Measurements from ENCODE around the gene SKA2.

DNA sequence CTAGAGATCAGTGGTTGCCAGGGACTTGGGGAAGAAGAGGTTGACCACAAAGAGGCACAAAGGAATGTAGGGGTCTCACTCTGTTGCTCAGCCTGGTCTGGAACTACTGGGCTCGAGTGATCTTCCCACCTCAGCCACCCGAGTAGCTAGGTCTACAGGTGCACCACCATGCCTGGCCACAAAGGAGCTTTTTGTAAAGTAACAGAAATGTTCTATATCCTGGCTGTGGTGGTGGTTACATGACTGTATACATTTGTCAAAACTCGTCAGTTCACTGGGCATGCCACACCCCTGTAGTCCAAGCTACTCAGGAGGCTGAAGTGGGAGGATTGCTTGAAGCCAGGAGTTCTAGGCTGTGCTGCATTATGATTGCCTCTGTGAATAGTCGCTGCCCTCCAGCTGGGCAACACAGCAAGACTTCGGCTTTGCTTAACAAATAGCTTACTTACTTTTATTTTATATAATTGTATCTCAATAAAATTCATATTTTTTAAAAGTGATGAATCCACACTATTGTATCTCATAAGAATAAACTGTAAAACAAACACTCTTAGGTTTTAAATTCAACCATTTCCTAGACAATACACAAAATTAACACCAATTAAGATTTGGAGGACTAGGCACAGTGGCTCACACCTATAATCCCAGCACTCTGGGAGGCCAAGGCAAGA, 5.0 kb downstream of the SKA2 start:
- TF ChIP-seq SMAD1 (IDR thresholded peaks at IDR 0.05; ENCODE audit: low read depth, low read length, partially characterized antibody) (no peak), STAT5B (CRISPR knock-in tag; IDR thresholded peaks at IDR 0.05) (no peak), SRSF7 (optimal IDR thresholded peaks at IDR 0.05; ENCODE audit: low read depth, low read length) (no peak), ZFX (CRISPR knock-in tag; IDR thresholded peaks at IDR 0.05) (no peak), SMARCC2 (IDR thresholded peaks at IDR 0.05; ENCODE audit: low read depth) (no peak)
- TF ChIP-seq, protein P1, sequence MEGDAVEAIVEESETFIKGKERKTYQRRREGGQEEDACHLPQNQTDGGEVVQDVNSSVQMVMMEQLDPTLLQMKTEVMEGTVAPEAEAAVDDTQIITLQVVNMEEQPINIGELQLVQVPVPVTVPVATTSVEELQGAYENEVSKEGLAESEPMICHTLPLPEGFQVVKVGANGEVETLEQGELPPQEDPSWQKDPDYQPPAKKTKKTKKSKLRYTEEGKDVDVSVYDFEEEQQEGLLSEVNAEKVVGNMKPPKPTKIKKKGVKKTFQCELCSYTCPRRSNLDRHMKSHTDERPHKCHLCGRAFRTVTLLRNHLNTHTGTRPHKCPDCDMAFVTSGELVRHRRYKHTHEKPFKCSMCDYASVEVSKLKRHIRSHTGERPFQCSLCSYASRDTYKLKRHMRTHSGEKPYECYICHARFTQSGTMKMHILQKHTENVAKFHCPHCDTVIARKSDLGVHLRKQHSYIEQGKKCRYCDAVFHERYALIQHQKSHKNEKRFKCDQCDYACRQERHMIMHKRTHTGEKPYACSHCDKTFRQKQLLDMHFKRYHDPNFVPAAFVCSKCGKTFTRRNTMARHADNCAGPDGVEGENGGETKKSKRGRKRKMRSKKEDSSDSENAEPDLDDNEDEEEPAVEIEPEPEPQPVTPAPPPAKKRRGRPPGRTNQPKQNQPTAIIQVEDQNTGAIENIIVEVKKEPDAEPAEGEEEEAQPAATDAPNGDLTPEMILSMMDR (IDR thresholded peaks at IDR 0.05 in 2 of 3, conservative IDR thresholded peaks at IDR 0.05 in 1 of 3; ENCODE audit: insufficient read depth in 2 of 3, low read depth in 1 of 3, low read length in 3 of 3): no peak
- TF ChIP-seq, protein P2, sequence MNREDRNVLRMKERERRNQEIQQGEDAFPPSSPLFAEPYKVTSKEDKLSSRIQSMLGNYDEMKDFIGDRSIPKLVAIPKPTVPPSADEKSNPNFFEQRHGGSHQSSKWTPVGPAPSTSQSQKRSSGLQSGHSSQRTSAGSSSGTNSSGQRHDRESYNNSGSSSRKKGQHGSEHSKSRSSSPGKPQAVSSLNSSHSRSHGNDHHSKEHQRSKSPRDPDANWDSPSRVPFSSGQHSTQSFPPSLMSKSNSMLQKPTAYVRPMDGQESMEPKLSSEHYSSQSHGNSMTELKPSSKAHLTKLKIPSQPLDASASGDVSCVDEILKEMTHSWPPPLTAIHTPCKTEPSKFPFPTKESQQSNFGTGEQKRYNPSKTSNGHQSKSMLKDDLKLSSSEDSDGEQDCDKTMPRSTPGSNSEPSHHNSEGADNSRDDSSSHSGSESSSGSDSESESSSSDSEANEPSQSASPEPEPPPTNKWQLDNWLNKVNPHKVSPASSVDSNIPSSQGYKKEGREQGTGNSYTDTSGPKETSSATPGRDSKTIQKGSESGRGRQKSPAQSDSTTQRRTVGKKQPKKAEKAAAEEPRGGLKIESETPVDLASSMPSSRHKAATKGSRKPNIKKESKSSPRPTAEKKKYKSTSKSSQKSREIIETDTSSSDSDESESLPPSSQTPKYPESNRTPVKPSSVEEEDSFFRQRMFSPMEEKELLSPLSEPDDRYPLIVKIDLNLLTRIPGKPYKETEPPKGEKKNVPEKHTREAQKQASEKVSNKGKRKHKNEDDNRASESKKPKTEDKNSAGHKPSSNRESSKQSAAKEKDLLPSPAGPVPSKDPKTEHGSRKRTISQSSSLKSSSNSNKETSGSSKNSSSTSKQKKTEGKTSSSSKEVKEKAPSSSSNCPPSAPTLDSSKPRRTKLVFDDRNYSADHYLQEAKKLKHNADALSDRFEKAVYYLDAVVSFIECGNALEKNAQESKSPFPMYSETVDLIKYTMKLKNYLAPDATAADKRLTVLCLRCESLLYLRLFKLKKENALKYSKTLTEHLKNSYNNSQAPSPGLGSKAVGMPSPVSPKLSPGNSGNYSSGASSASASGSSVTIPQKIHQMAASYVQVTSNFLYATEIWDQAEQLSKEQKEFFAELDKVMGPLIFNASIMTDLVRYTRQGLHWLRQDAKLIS (CRISPR knock-in tag; IDR thresholded peaks at IDR 0.05): no peak

All from K562 (cell line).